Right atrium auricular region (tissue), 2 donors: Measurements from ENCODE around the gene BRPF3. TPM values are rescaled to one million over a fixed set of nuclear protein-coding genes. Genes with fewer than 3 reads are reported as not detected.

Experiments used
- DNase-seq: peaks from one replicate; pipeline ENCODE4 v3.0.0-alpha.2; 2019; ENCODE audit warnings: low spot score
- H3K27ac ChIP-seq, 2 donors: fragments of 200-600 bp; sonication (generic); 1 replicate in 1 of 2; 2 replicates in 1 of 2; pipeline ENCODE4 v1.5.1; 2016 to 2019
- H3K27me3 ChIP-seq, 2 donors: fragments of 200-600 bp; sonication (generic); one replicate each; pipeline versions ENCODE4 v1.5.1 to v1.6.0; 2017 to 2019
- H3K36me3 ChIP-seq: fragments of 200-600 bp; sonication (generic); one replicate; pipeline ENCODE4 v1.5.1; 2016
- H3K4me1 ChIP-seq, 2 donors: fragments of 200-600 bp; sonication (generic); one replicate each; pipeline versions ENCODE4 v1.5.1 to v1.6.0; 2017 to 2019
- H3K4me3 ChIP-seq, 2 donors: fragments of 200-600 bp; sonication (generic); 1 replicate in 1 of 2; 2 replicates in 1 of 2; pipeline ENCODE4 v1.5.1; 2017 to 2019; ENCODE audit warnings: mild to moderate bottlenecking in 1 of 2, moderate library complexity in 1 of 2
- H3K9me3 ChIP-seq, 2 donors: fragments of 200-600 bp; sonication (generic); one replicate each; pipeline ENCODE4 v1.5.1; 2019
- CTCF ChIP-seq, 2 donors: fragments of 200-600 bp; sonication (generic); IDR thresholded peaks; one replicate each; pipeline ENCODE4 v1.5.1; 2019; ENCODE audit warnings: antibody characterized with exemption in 2 of 2
- total RNA-seq, 2 donors: library from RNA; depleted of rRNA; stranded (reverse); fragments of >200 nt; gene quantifications; one replicate each; pipeline ENCODE4 v1.1.0, GENCODE V29; 2016

The BRPF3 gene
- total RNA-seq, result 10 to 100 TPM; 17.5 to 23.4 TPM

GRCh38 chr6:36196113-36196879 lies at the start of gene BRPF3:
Gene BRPF3 (plus strand): TSS chr6:36196744. CDS start chr6:36200323, 3,579 bp downstream.
- Histone ChIP-seq H3K9me3 (no peaks in the 10 kb centered on the region), H3K36me3 (peaks cover 8% of the 10 kb centered on the region), H3K27me3 (no peaks in the 10 kb centered on the region), H3K4me1 (peaks cover 0 to 20% of the 10 kb centered on the region in 2 donors), H3K4me3 (peak within 1 kb of the TSS; percentile 78 to 81), H3K27ac (peak within 1 kb of the TSS; percentile 94 to 98)
- peak; percentile 74 for DNase-seq
- peak; percentile 74 to 83 for TF ChIP-seq CTCF (IDR thresholded peaks at IDR 0.05)

GRCh38 chr6:36147294-36147693 lies 49.2 kb upstream of the BRPF3 start:
- H3K27me3 ChIP-seq, result no peaks in the 10 kb centered on the region
- no peaks in the 10 kb centered on the region for H3K36me3 ChIP-seq
- no peaks in the 10 kb centered on the region for H3K9me3 ChIP-seq
- no peak overlapping the region for H3K4me3 ChIP-seq
- H3K27ac ChIP-seq, result no peak overlapping the region
- no peaks in the 10 kb centered on the region for H3K4me1 ChIP-seq
- no peak for DNase-seq
- no peak for TF ChIP-seq CTCF (IDR thresholded peaks at IDR 0.05)

GRCh38 chr6:36149476-36149875 lies 47.1 kb upstream of the BRPF3 start:
- no peaks in the 10 kb centered on the region for H3K36me3 ChIP-seq
- H3K9me3 ChIP-seq, result no peaks in the 10 kb centered on the region
- H3K4me3 ChIP-seq, result no peak overlapping the region
- no peak for DNase-seq
- H3K27ac ChIP-seq, result no peak overlapping the region
- H3K4me1 ChIP-seq, result no peaks in the 10 kb centered on the region
- no peaks in the 10 kb centered on the region for H3K27me3 ChIP-seq
- TF ChIP-seq CTCF (IDR thresholded peaks at IDR 0.05), result no peak

DNA sequence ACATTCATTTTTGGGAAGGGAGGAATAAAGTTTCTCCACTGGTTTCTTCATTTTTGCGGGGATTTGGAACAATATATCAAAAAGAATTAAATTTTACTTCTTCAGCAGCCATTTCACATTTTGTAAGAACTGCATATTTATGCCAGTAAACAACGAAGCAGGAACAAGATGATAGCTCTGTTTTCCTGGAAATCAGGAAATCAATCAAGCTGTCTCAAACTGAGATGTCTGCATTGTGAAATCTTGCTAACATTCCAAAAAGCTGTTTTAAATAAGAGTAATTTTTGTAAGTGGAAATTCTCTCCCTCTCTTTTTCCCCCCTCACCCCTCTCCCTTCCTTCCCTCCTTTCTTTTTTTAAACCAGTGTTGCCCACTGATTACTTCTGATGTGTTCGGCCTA lies 46.3 kb upstream of the BRPF3 start:
- no peak overlapping the region for H3K4me3 ChIP-seq
- H3K36me3 ChIP-seq, result no peaks in the 10 kb centered on the region
- no peaks in the 10 kb centered on the region for H3K27me3 ChIP-seq
- no peak overlapping the region for H3K27ac ChIP-seq
- no peak for DNase-seq
- no peak for TF ChIP-seq CTCF (IDR thresholded peaks at IDR 0.05)
- H3K4me1 ChIP-seq, result no peaks in the 10 kb centered on the region
- H3K9me3 ChIP-seq, result no peaks in the 10 kb centered on the region

DNA sequence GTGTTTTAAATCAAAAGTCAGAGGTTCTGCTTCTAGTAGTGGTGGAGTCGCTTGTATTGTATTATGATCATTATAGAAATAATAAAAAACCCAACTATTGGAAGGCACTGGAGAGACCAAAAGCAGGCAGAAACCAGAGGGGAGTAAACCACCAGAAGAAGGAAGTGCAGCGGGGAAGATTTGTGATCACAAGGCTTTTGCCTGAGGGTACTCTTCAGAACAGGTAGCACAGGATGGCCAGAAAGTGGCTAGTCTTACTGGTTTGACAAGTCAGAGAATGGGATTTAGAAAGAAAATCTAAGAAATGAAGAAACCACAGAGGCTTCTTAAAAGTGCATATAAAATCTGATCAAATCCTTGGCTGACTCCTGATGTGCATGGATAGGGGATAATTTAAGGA lies 42.3 kb upstream of the BRPF3 start:
- H3K9me3 ChIP-seq, result no peaks in the 10 kb centered on the region
- TF ChIP-seq CTCF (IDR thresholded peaks at IDR 0.05), result no peak
- H3K4me3 ChIP-seq, result no peak overlapping the region
- H3K4me1 ChIP-seq, result no peaks in the 10 kb centered on the region
- no peak for DNase-seq
- H3K27ac ChIP-seq, result no peak overlapping the region
- no peaks in the 10 kb centered on the region for H3K27me3 ChIP-seq
- no peaks in the 10 kb centered on the region for H3K36me3 ChIP-seq

DNA sequence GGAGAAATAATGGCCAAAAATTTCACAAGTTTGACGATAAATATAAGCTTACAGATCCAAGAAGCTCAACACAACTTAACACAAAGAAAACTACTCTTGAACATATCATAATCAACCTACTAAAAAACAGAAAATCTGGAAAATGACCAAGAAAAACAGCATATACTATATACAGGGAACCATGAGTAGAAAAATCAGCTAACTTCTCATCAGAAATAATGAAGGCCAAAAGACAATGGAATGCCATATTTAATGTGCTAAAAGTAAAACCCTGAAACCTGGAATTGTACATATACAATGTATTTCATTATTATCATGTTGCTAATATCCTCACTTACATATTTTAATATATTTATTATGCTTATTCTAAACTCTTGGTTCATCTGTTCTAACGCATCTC lies 40.9 kb upstream of the BRPF3 start:
- TF ChIP-seq CTCF (IDR thresholded peaks at IDR 0.05), result no peak
- peaks cover 0 to 4% of the 10 kb centered on the region in 2 donors for H3K9me3 ChIP-seq
- no peaks in the 10 kb centered on the region for H3K27me3 ChIP-seq
- no peak overlapping the region for H3K27ac ChIP-seq
- H3K4me3 ChIP-seq, result no peak overlapping the region
- no peak for DNase-seq
- H3K36me3 ChIP-seq, result no peaks in the 10 kb centered on the region
- no peaks in the 10 kb centered on the region for H3K4me1 ChIP-seq
